B cell (primary cell): ENCODE results near the gene CDT1. TPM values are rescaled to one million over a fixed set of nuclear protein-coding genes. Genes with fewer than 3 reads are reported as not detected.
A peak's percentile ranks its signal among the peaks of the same experiment; 100 is the strongest.

Experiments
- ATAC-seq: fragments of 200-7000 bp; cut with Tn5 transposase; one replicate; pipeline ENCODE4 v1.10.0; 2021; ENCODE audit warnings: low read depth, mild to moderate bottlenecking, moderate number of reproducible peaks, moderate library complexity
- CTCF ChIA-PET: fragments of 350-600 bp; sonication (Branson Sonifier 250); formaldehyde crosslinking; loops from one replicate; lab custom pipeline; 2021; ENCODE audit warnings: antibody characterized with exemption, inconsistent platforms; lab: Charles Lee
- POLR2A ChIA-PET: fragments of 350-600 bp; sonication (Branson Sonifier 250); formaldehyde crosslinking; loops from one replicate; lab custom pipeline; 2021; ENCODE audit warnings: antibody characterized with exemption; lab: Charles Lee
- DNase-seq: peaks from one replicate; pipeline ENCODE4 v3.0.0; 2013
- H2AFZ ChIP-seq: 2 replicates; pipeline ENCODE4 v1.6.1; 2012; ENCODE audit warnings: mild to moderate bottlenecking, low read depth, low read length; ENCODE audit not compliant: insufficient read depth, poor library complexity, severe bottlenecking
- H3K27ac ChIP-seq, 2 donors: 1 replicate in 1 of 2; 2 replicates in 1 of 2; pipeline ENCODE4 v1.5.1; 2012 to 2013; ENCODE audit warnings: low read length in 2 of 2, mild to moderate bottlenecking in 2 of 2, moderate library complexity in 1 of 2
- H3K27me3 ChIP-seq, 4 experiments: fragments of 200-600 bp in 1 of 4; sonication (generic) in 1 of 4; replicated peaks in 1 of 4; 1 replicate in 2 of 4; 2 replicates in 2 of 4; pipeline versions ENCODE4 v1.6.1 to v1.7.0; 2013 to 2016; ENCODE audit warnings: low read length in 3 of 4, mild to moderate bottlenecking in 2 of 4, mixed read lengths in 1 of 4, moderate library complexity in 1 of 4; ENCODE audit not compliant: insufficient read depth in 4 of 4, control insufficient read depth in 3 of 4; ENCODE audit errors: control extremely low read depth in 1 of 4
- H3K36me3 ChIP-seq, 2 experiments: replicated peaks in 1 of 2; 1 replicate in 1 of 2; 2 replicates in 1 of 2; pipeline versions ENCODE4 v1.6.1 to v1.7.1; 2013; ENCODE audit warnings: low read length in 1 of 2; ENCODE audit not compliant: insufficient read depth in 2 of 2, control insufficient read depth in 1 of 2; ENCODE audit errors: control extremely low read depth in 1 of 2, extremely low read depth in 1 of 2
- H3K4me1 ChIP-seq, 2 donors: fragments of 200-600 bp in 1 of 2; sonication (generic) in 1 of 2; 1 replicate in 1 of 2; 2 replicates in 1 of 2; pipeline versions ENCODE4 v1.5.1 to v1.6.1; 2013 to 2017; ENCODE audit warnings: low read length in 2 of 2; ENCODE audit not compliant: control insufficient read depth in 2 of 2, insufficient read depth in 2 of 2
- H3K4me2 ChIP-seq: replicated peaks from 2 replicates; pipeline ENCODE3; 2012; ENCODE audit warnings: mild to moderate bottlenecking, low read depth, low read length; ENCODE audit not compliant: poor library complexity, severe bottlenecking
- H3K4me3 ChIP-seq, 5 experiments: fragments of 200-600 bp in 1 of 5; sonication (generic) in 1 of 5; 1 replicate in 3 of 5; 2 replicates in 2 of 5; pipeline versions ENCODE4 v1.5.1 to v1.7.0; 2011 to 2016; ENCODE audit warnings: low read length in 4 of 5, mild to moderate bottlenecking in 4 of 5, low read depth in 2 of 5, control low read depth in 1 of 5, moderate library complexity in 1 of 5; ENCODE audit not compliant: insufficient read depth in 1 of 5; ENCODE audit errors: control extremely low read depth in 1 of 5, extremely low read depth in 1 of 5
- H3K79me2 ChIP-seq: fragments of 200-600 bp; sonication (generic); one replicate; pipeline ENCODE4 v1.6.0; 2016; ENCODE audit warnings: low read length; ENCODE audit not compliant: control insufficient read depth, insufficient read depth
- H3K9ac ChIP-seq: fragments of 200-600 bp; sonication (generic); 2 replicates; pipeline ENCODE4 v1.6.1; 2017; ENCODE audit warnings: mild to moderate bottlenecking, low read length, moderate library complexity
- H3K9me3 ChIP-seq, 3 donors: one replicate each; pipeline versions ENCODE4 v1.6.1 to v1.7.1; 2013; ENCODE audit warnings: low read length in 2 of 3; ENCODE audit not compliant: control insufficient read depth in 2 of 3, insufficient read depth in 1 of 3; ENCODE audit errors: control extremely low read depth in 1 of 3
- H4K20me1 ChIP-seq: 2 replicates; pipeline ENCODE4 v1.6.0; 2012; ENCODE audit warnings: mild to moderate bottlenecking, low read length; ENCODE audit not compliant: insufficient read depth, control insufficient read depth, poor library complexity, severe bottlenecking
- H3K27ac Mint-ChIP-seq: one replicate; pipeline ENCODE4 v1.8.0; 2021; ENCODE audit warnings: mixed read lengths
- H3K27me3 Mint-ChIP-seq: one replicate; pipeline ENCODE4 v1.8.0; 2021; ENCODE audit warnings: mixed read lengths
- H3K4me1 Mint-ChIP-seq: one replicate; pipeline ENCODE4 v1.8.0; 2021; ENCODE audit warnings: mixed read lengths
- H3K4me3 Mint-ChIP-seq: one replicate; pipeline ENCODE4 v1.8.0; 2021; ENCODE audit warnings: mixed read lengths
- H3K9me3 Mint-ChIP-seq: one replicate; pipeline ENCODE4 v1.8.0; 2022; ENCODE audit warnings: mixed read lengths; ENCODE audit not compliant: insufficient read depth
- EZH2 ChIP-seq: IDR thresholded peaks from 2 replicates; pipeline ENCODE4 v1.6.1; 2012; ENCODE audit warnings: borderline replicate concordance, low read depth, mild to moderate bottlenecking, moderate library complexity, low read length; ENCODE audit not compliant: insufficient read depth, poor library complexity, severe bottlenecking
- WGBS: methylation state at CpG from one replicate; pipeline ENCODE4 v1.1.5; 2013; ENCODE audit warnings: missing lambda C conversion rate; ENCODE audit not compliant: insufficient coverage; 5-methylcytosine and 5-hydroxymethylcytosine counted together
- intact Hi-C: fragments of 100-400 bp; cut with micrococcal nuclease; formaldehyde crosslinking; loops from one replicate; pipeline ENCODE4 v1.10.0; 2022
- polyA plus RNA-seq: library from polyadenylated mRNA; depleted of rRNA; stranded (reverse); fragments of >200 nt; gene quantifications from 2 replicates; pipeline ENCODE4 v1.2.3, GENCODE V29; 2012
- total RNA-seq, 2 donors: library from RNA; stranded (reverse); fragments of 120-200 nt in 1 of 2; gene quantifications; 1 replicate in 1 of 2; 2 replicates in 1 of 2; pipeline versions ENCODE4 v1.2.3 to v1.2.4, GENCODE V29; 2013 to 2022
- TF ChIP-seq, protein P1 (sequence below): fragments of 200-600 bp; IDR thresholded peaks from one replicate; pipeline ENCODE4 v1.8.0; 2022; ENCODE audit warnings: antibody characterized with exemption, mild to moderate bottlenecking

The CDT1 gene
- total and polyA plus RNA-seq, 2 donors (not counting 1 experiment from before 2014, with no cell fraction given), result 0.27 to 0.36 TPM

DNA sequence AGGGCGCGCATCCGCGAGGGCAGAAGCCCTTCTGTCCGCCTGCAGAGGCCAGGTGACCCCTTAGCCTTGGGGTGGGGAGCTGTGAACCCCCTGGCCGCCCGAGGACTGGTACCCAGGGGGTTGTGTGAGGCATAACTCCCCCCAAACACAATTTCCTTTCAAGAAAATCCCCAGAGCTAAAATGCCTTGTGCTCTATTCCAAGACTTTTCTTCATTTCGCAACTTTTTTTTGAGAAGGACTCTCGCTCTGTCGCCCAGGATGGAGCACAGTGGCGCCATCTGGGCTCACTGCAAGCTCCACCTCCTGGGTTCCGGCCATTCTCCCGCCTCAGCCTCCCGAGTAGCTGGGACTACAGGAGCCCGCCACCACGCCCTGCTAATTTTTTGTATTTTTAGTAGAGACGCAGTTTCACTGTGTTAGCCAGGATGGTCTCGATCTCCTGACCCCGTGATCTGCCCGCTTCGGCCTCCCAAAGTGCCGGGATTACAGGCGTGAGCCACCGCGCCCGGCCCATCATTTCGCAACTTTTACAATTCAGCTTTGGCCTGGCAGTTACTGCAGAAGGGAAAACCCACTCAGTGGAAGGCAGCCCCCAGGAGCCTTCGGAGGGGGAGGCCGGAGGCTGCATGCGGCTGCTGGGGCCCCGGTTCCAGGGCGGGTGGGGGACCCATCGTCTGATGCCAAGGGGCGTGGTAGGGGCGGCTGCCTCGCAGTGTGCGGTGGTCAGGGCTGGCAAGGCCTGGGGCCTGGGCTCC is 9.1 kb downstream of the CDT1 start:
- Histone ChIP-seq H4K20me1 (peaks cover 32% of the 10 kb centered on the region), H3K27me3 (no peaks in the 10 kb centered on the region), H3K9me3 (no peaks in the 10 kb centered on the region), H2AFZ (peak overlapping the region; percentile 78), H3K36me3 (peaks cover 0 to 23% of the 10 kb centered on the region in 2 experiments), H3K79me2 (peaks cover 15% of the 10 kb centered on the region), H3K9ac (peak overlapping the region; percentile 79), H3K4me1 (peaks cover 11 to 27% of the 10 kb centered on the region in 2 donors), H3K4me3 (peak overlapping the region; percentile 40 to 90 (median 77)), H3K4me2 (peak overlapping the region; percentile 99), H3K27ac (peak overlapping the region; percentile 61 to 65)
- intact Hi-C loops, result loop anchor here (1.0 kb wide), 7 partner anchors 9 to 748 kb away; partner anchors contain the start of genes CDH15, CDT1, RPL13 and TRAPPC2L
- Mint-ChIP-seq H3K4me1 (peaks cover 19% of the 10 kb centered on the region), H3K9me3 (no peaks in the 10 kb centered on the region), H3K27me3 (no peaks in the 10 kb centered on the region), H3K27ac (peak overlapping the region; percentile 72), H3K4me3 (peak overlapping the region; percentile 98)
- POLR2A ChIA-PET, result interaction anchor here (0.7 to 2.3 kb wide), 5 partner anchors 9 to 1051 kb away, joined by 3 to 11 read pairs (median 6); partner anchors contain the start of genes CDT1, GALNS, TRAPPC2L and ZNF778
- CTCF ChIA-PET, result interaction anchor here (0.6 to 3.9 kb wide), 10 partner anchors 10 to 403 kb away, joined by 3 to 23 read pairs (median 6); partner anchors contain the start of genes GALNS and TRAPPC2L
- TF ChIP-seq, protein P1, sequence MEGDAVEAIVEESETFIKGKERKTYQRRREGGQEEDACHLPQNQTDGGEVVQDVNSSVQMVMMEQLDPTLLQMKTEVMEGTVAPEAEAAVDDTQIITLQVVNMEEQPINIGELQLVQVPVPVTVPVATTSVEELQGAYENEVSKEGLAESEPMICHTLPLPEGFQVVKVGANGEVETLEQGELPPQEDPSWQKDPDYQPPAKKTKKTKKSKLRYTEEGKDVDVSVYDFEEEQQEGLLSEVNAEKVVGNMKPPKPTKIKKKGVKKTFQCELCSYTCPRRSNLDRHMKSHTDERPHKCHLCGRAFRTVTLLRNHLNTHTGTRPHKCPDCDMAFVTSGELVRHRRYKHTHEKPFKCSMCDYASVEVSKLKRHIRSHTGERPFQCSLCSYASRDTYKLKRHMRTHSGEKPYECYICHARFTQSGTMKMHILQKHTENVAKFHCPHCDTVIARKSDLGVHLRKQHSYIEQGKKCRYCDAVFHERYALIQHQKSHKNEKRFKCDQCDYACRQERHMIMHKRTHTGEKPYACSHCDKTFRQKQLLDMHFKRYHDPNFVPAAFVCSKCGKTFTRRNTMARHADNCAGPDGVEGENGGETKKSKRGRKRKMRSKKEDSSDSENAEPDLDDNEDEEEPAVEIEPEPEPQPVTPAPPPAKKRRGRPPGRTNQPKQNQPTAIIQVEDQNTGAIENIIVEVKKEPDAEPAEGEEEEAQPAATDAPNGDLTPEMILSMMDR, result peak; percentile 11
- TF ChIP-seq EZH2, result no peak
- DNase-seq (no peak), ATAC-seq (no peak)
- WGBS, result 55% methylated on average over 19 of the region's 37 CpGs
